Nephron (organoid): ENCODE data around the gene ATP5IF1.

Experiments used
- H3K27ac Mint-ChIP-seq, 3 experiments: 2 replicates each; pipeline ENCODE4 v1.8.0; 2020; ENCODE audit warnings: mixed read lengths in 3 of 3, mild to moderate bottlenecking in 2 of 3, moderate library complexity in 1 of 3
- H3K27me3 Mint-ChIP-seq: 2 replicates; pipeline ENCODE4 v1.8.0; 2021; ENCODE audit warnings: low read depth, mild to moderate bottlenecking, moderate library complexity, mixed read lengths
- H3K36me3 Mint-ChIP-seq: 2 replicates; pipeline ENCODE4 v1.8.0; 2020; ENCODE audit warnings: low read depth, mixed read lengths
- H3K4me1 Mint-ChIP-seq: 2 replicates; pipeline ENCODE4 v1.8.0; 2020; ENCODE audit warnings: mixed read lengths
- H3K4me3 Mint-ChIP-seq, 3 experiments: 2 replicates each; pipeline ENCODE4 v1.8.0; 2020; ENCODE audit warnings: mild to moderate bottlenecking in 3 of 3, mixed read lengths in 3 of 3, moderate library complexity in 2 of 3
- H3K9me3 Mint-ChIP-seq: 2 replicates; pipeline ENCODE4 v1.8.0; 2020; ENCODE audit warnings: mixed read lengths
- TF ChIP-seq, protein P1 (sequence below), 3 experiments: fragments of 200-600 bp; sonication (generic); IDR thresholded peaks; one replicate each; pipeline ENCODE4 v1.5.0; 2021; ENCODE audit warnings: antibody characterized with exemption in 3 of 3; ENCODE audit not compliant: unreplicated experiment in 3 of 3

Gene ATP5IF1

DNA sequence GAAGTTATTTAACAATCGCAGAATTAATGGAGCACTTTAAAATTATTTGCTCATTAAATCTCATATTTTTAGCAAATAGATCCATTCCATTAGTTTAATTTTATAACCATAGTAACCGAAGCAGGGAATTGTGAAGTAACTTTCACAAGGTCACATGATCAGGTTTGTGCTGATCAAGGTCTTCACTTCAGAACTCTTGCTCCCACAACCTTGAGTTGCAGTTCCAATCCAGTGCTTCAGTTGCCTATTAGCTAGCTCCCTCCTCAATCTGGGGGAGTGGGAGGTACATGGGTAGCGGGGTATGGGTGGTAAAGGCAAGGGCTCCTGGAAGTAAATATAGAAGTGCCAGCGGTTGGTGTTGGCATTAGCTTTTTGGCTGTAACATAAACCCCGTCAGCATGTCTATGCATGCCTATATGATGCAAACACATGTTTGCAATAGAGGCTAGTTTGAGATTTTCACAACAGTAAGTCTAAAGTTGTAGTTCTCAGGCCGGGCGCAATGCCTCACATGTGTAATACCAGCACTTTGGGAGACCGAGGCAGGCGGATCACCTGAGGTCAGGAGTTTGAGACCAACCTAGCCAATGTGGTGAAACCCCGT lies 5.8 kb downstream of the ATP5IF1 start:
- TF ChIP-seq, protein P1, sequence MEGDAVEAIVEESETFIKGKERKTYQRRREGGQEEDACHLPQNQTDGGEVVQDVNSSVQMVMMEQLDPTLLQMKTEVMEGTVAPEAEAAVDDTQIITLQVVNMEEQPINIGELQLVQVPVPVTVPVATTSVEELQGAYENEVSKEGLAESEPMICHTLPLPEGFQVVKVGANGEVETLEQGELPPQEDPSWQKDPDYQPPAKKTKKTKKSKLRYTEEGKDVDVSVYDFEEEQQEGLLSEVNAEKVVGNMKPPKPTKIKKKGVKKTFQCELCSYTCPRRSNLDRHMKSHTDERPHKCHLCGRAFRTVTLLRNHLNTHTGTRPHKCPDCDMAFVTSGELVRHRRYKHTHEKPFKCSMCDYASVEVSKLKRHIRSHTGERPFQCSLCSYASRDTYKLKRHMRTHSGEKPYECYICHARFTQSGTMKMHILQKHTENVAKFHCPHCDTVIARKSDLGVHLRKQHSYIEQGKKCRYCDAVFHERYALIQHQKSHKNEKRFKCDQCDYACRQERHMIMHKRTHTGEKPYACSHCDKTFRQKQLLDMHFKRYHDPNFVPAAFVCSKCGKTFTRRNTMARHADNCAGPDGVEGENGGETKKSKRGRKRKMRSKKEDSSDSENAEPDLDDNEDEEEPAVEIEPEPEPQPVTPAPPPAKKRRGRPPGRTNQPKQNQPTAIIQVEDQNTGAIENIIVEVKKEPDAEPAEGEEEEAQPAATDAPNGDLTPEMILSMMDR (IDR thresholded peaks at IDR 0.05; ENCODE audit: unreplicated experiment in 3 of 3) = no peak
- peak overlapping the region; percentile 55 to 87 (median 78) for H3K27ac Mint-ChIP-seq
- no peaks in the 10 kb centered on the region for H3K27me3 Mint-ChIP-seq
- peaks cover 3% of the 10 kb centered on the region for H3K36me3 Mint-ChIP-seq
- no peak overlapping the region for H3K4me3 Mint-ChIP-seq
- no peaks in the 10 kb centered on the region for H3K9me3 Mint-ChIP-seq
- H3K4me1 Mint-ChIP-seq = peaks cover 24% of the 10 kb centered on the region

DNA sequence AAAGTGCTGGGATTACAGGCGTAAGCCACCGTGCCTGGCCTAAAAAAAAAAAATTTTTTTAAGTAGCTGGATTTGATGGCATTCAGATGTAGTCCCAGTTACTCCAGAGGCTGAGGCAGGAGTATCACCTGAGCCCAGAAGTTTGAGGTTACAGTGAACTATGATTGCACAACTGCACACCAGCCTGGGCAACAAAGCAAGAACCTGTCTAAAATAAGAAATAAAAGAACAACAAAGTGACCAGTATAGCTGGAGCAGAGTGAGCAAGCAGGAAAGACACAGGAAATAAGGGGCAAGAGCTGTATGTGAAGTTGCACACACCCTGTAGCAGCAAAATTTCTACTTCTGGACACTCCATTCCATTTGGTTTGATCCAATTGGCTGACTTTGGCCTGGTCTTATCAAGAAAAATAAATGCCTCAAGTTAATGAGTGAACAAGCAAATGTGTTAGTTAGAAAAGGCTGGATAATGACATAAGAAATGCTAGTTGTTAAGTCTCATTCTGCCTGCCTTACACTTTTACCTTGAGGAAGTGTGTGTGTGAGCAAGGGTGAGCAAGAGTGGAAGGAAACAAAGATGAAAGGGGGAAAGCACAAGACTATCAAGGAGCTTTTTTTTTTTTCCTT lies 7.9 kb downstream of the ATP5IF1 start:
- H3K4me1 Mint-ChIP-seq = peaks cover 41% of the 10 kb centered on the region
- no peaks in the 10 kb centered on the region for H3K27me3 Mint-ChIP-seq
- H3K4me3 Mint-ChIP-seq = peak overlapping the region; percentile 57 to 74 (median 69)
- H3K9me3 Mint-ChIP-seq = no peaks in the 10 kb centered on the region
- H3K27ac Mint-ChIP-seq = peak overlapping the region; percentile 90 to 98 (median 95)
- peaks cover 3% of the 10 kb centered on the region for H3K36me3 Mint-ChIP-seq
- TF ChIP-seq, protein P1 (IDR thresholded peaks at IDR 0.05; ENCODE audit: unreplicated experiment in 3 of 3) = no peak

DNA sequence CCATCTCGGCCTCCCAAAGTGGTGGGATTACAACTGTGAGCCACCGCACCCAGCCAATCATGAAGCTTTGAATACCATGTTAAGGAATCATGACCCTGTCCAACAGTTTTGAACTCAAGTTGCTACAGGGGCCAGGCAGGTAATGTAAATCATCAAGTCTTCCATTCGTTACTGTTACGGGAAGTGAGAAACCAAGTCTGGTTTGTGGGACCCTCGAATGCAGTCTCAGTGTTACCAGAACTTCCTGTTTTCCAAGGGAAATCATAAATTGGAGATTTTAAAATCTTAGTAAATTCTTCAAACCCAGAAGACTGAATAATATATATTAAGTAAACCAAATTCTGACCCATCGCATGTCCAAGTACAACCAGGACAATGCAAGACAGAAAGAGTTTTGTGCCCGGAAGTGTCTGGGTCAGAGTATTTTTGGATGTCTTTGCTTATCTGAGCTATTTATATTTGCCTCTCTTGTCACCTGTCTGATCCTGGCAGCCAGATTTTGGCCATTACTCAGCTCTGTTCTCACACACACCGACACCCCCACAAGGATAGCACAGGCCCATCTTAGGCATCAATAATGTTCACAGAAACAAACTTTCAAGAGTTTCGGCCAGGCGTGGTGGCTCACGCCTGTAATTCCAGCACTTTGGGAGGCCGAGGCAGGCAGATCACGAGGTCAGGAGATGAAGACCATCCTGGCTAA lies 8.8 kb downstream of the ATP5IF1 start:
- Mint-ChIP-seq H3K4me3 (peak overlapping the region; percentile 33 to 81 (median 51)), H3K4me1 (peaks cover 50% of the 10 kb centered on the region), H3K9me3 (no peaks in the 10 kb centered on the region), H3K27me3 (no peaks in the 10 kb centered on the region), H3K27ac (peak overlapping the region; percentile 90 to 98 (median 95)), H3K36me3 (no peaks in the 10 kb centered on the region)
- TF ChIP-seq, protein P1 (IDR thresholded peaks at IDR 0.05; ENCODE audit: unreplicated experiment in 3 of 3) = no peak

DNA sequence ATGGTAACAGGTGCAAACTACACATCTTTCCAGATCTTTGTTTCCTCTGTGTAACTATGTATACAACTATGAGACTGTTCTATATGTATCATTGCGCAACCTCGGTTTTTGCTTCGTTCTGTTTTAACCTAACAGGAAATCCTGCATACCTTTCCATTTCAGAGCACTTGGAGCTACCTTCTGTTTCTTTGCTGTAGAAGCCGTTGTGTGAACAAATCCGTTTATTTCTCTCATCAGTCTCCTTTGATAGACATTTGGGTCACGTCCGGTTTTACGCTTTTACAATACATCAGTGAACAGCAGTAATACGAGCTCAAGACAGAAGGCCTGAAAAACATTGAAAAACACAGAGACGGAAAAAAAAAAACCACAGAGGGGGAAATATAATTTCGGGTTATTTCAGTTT lies 10.5 kb downstream of the ATP5IF1 start:
- Mint-ChIP-seq H3K4me3 (peak overlapping the region; percentile 85 to 93 (median 85)), H3K9me3 (no peaks in the 10 kb centered on the region), H3K36me3 (no peaks in the 10 kb centered on the region), H3K27ac (peak overlapping the region; percentile 92 to 97 (median 94)), H3K4me1 (peaks cover 46% of the 10 kb centered on the region), H3K27me3 (no peaks in the 10 kb centered on the region)
- TF ChIP-seq, protein P1 (IDR thresholded peaks at IDR 0.05; ENCODE audit: unreplicated experiment in 3 of 3) = no peak

DNA sequence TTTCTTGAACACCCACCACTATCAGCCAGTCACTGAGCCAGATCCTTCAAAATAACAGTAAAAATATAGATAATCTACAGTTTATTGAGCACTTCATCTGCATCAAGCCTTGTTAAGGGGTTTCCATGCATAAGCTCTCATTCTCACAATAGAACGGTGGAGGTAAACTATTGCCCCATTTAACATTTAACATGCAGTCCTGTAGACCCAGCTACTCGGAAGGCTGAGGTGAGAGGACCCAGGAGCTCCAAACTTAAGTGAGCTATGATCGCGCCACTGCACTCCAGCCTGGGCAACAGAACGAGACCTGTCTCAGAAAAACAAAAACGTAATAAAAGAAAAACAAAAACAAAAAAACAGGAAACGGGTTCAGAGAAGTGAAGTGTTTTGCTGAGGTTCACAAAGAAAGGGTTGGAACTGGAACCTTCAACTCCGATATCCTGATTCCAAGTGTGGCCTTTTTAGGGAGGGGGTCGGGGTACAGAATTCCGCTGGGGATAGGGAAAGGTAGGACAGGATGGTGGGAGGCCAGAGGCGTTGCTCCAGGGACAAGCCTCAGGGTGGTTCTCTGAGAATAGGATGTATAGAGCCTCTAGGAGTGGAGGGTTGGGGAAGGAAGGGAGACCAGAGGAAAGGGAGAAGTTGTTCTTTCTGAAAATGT lies 11.8 kb downstream of the ATP5IF1 start:
- TF ChIP-seq, protein P1 (IDR thresholded peaks at IDR 0.05; ENCODE audit: unreplicated experiment in 3 of 3) = no peak
- H3K4me1 Mint-ChIP-seq = peaks cover 46% of the 10 kb centered on the region
- H3K27me3 Mint-ChIP-seq = no peaks in the 10 kb centered on the region
- H3K36me3 Mint-ChIP-seq = no peaks in the 10 kb centered on the region
- H3K9me3 Mint-ChIP-seq = no peaks in the 10 kb centered on the region
- H3K27ac Mint-ChIP-seq = peak overlapping the region; percentile 92 to 97 (median 94)
- H3K4me3 Mint-ChIP-seq = peak overlapping the region; percentile 85 to 93 (median 85)
